ENCODE data around the gene UBE2E2. TPM values are rescaled to one million over a fixed set of nuclear protein-coding genes. Genes with fewer than 3 reads are reported as not detected.

The UBE2E2 gene
- total RNA-seq, 1 donor from 2014 or later: 50.8 TPM

DNA sequence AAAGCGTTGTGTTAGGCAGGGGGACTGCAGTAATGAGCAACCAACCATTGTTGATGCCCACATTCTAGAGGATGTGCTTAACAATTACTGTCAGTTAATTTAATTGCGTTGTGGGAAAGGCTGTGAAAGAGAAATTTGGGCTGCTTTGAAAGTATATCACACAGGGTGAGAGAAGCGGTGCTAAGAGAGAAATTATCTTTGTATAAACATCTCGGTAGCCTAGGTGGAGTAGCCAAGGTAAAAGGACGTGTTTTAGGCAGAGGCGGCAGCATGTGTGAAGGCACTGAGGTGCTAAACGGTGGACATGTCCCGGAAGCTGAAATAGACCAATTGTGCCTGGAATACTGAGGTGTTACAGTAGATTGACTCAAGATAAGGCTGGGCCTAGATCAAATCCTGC lies 71.9 kb downstream of the UBE2E2 start:
- H3K9me3 ChIP-seq: no peaks in the 10 kb centered on the region
- intact Hi-C loops (cut with DNase I): no loop called here
- TF ChIP-seq CTCF (IDR thresholded peaks at IDR 0.05): no peak
- no peaks in the 10 kb centered on the region for H3K27me3 ChIP-seq (ENCODE audit: low read depth)
- no peaks in the 10 kb centered on the region for H3K4me1 ChIP-seq
- DNase-seq (no peak), ATAC-seq (no peak)
- H3K36me3 ChIP-seq: no peaks in the 10 kb centered on the region
- H3K27ac ChIP-seq: no peak overlapping the region
- H3K4me3 ChIP-seq: no peak overlapping the region

DNA sequence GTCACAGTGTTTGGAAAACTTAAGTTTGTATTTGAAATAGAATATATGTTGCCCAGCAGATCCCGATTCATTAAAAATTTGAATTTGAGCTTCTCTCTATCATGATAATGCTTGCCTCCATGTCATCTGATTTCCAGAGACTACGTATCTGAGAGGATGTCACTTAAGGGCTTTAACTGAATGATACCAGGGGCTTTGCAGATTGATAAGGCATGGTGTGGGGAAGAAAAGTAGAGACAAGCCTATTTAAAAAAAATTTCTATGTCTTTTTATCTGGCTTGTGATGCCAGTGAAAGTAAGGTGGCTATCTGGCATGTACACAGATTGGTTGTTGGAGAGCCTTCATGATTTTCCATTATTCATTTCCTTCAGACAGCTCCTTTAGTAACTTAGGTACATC lies 72.7 kb downstream of the UBE2E2 start:
- Histone ChIP-seq H3K9me3 (no peaks in the 10 kb centered on the region), H3K27me3 (ENCODE audit: low read depth) (no peaks in the 10 kb centered on the region), H3K27ac (no peak overlapping the region), H3K4me1 (no peaks in the 10 kb centered on the region), H3K4me3 (no peak overlapping the region), H3K36me3 (no peaks in the 10 kb centered on the region)
- intact Hi-C loops (cut with DNase I): no loop called here
- DNase-seq: no peak
- TF ChIP-seq CTCF (IDR thresholded peaks at IDR 0.05): no peak
- ATAC-seq: no peak

- no peaks in the 10 kb centered on the region for H3K27me3 ChIP-seq (ENCODE audit: low read depth)
- H3K36me3 ChIP-seq: no peaks in the 10 kb centered on the region
- intact Hi-C loops (cut with DNase I): no loop called here
- DNase-seq (no peak), ATAC-seq (no peak)
- no peaks in the 10 kb centered on the region for H3K4me1 ChIP-seq
- TF ChIP-seq CTCF (IDR thresholded peaks at IDR 0.05): no peak
- H3K9me3 ChIP-seq: no peaks in the 10 kb centered on the region
- H3K4me3 ChIP-seq: no peak overlapping the region
- no peak overlapping the region for H3K27ac ChIP-seq
Measured at GRCh38 chr3:23276913-23277658, 74.0 kb downstream of the UBE2E2 start.

DNA sequence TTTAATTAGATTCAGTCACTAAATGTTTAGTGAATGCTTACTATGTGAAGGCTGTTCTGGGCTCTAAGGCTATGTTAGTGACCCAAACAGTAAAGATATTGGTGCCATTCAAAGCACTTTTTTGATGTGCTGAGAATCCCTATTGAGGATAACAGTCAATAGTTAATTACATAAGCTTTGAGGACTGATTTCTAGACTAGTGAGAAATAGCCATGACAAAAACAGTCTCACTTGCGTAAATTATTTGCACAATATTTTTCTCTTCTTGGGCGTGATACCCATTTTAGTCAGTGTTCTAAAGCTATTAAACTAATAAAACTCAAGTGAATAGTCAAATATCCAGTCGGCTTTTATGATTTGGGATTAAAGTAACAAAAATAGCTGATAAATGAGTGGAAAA lies 74.6 kb downstream of the UBE2E2 start:
- ATAC-seq: no peak
- intact Hi-C loops (cut with DNase I): no loop called here
- Histone ChIP-seq H3K36me3 (no peaks in the 10 kb centered on the region), H3K4me1 (no peaks in the 10 kb centered on the region), H3K9me3 (no peaks in the 10 kb centered on the region), H3K4me3 (no peak overlapping the region), H3K27me3 (ENCODE audit: low read depth) (no peaks in the 10 kb centered on the region), H3K27ac (no peak overlapping the region)
- no peak for DNase-seq
- no peak for TF ChIP-seq CTCF (IDR thresholded peaks at IDR 0.05)

GRCh38 chr3:23283625-23284024 lies 80.5 kb downstream of the UBE2E2 start:
- intact Hi-C loops (cut with DNase I): no loop called here
- DNase-seq (no peak), ATAC-seq (no peak)
- H3K4me3 ChIP-seq: no peak overlapping the region
- no peaks in the 10 kb centered on the region for H3K36me3 ChIP-seq
- TF ChIP-seq CTCF (IDR thresholded peaks at IDR 0.05): no peak
- no peak overlapping the region for H3K27ac ChIP-seq
- H3K27me3 ChIP-seq (ENCODE audit: low read depth): no peaks in the 10 kb centered on the region
- H3K4me1 ChIP-seq: no peaks in the 10 kb centered on the region
- H3K9me3 ChIP-seq: peaks cover 16% of the 10 kb centered on the region

Data from lower lobe of right lung (tissue), 2 donors.